WTC11 (cell line): ENCODE measurements around the gene PRPF31. TPM values are rescaled to one million over a fixed set of nuclear protein-coding genes. Genes with fewer than 3 reads are reported as not detected.

Source experiments
- ATAC-seq: fragments of 200-7000 bp; cut with Tn5 transposase; 2 replicates; pipeline ENCODE4 v1.10.0; 2021; ENCODE audit warnings: mild to moderate bottlenecking, moderate library complexity
- CTCF ChIA-PET: fragments of 300-600 bp; sonication (Branson Sonifier 250); formaldehyde crosslinking; loops from one replicate; lab custom pipeline; 2021; ENCODE audit warnings: antibody characterized with exemption; lab: Charles Lee
- POLR2A ChIA-PET: fragments of 350-600 bp; sonication (Branson Sonifier 250); formaldehyde crosslinking; loops from one replicate; lab custom pipeline; 2021; ENCODE audit warnings: antibody characterized with exemption; lab: Charles Lee
- DNase-seq: peaks from one replicate; pipeline ENCODE4 v3.0.0; 2021; ENCODE audit warnings: low spot score
- H3K27ac Mint-ChIP-seq: 2 replicates; pipeline ENCODE4 v1.8.0; 2021; ENCODE audit warnings: mixed read lengths
- H3K27me3 Mint-ChIP-seq: 2 replicates; pipeline ENCODE4 v1.8.0; 2021; ENCODE audit warnings: low read depth, mild to moderate bottlenecking, moderate library complexity, mixed read lengths
- H3K36me3 Mint-ChIP-seq: 2 replicates; pipeline ENCODE4 v1.8.0; 2021; ENCODE audit warnings: mixed read lengths
- H3K4me1 Mint-ChIP-seq: 2 replicates; pipeline ENCODE4 v1.8.0; 2022; ENCODE audit warnings: mixed read lengths
- H3K4me3 Mint-ChIP-seq: 2 replicates; pipeline ENCODE4 v1.8.0; 2021; ENCODE audit warnings: mild to moderate bottlenecking, moderate library complexity, mixed read lengths
- H3K9me3 Mint-ChIP-seq: 2 replicates; pipeline ENCODE4 v1.8.0; 2021; ENCODE audit warnings: mixed read lengths
- CDX4 ChIP-seq: fragments of 250-450 bp; sonication (Bioruptor Pico); IDR thresholded peaks from 2 replicates; pipeline ENCODE4 v1.9.0; 2021; ENCODE audit warnings: moderate library complexity, mild to moderate bottlenecking, inconsistent platforms, borderline replicate concordance
- CREM ChIP-seq: sonication (generic); formaldehyde crosslinking; IDR thresholded peaks from 2 replicates; pipeline ENCODE4 v1.8.1; 2022; ENCODE audit warnings: mild to moderate bottlenecking, missing genetic modification reagents, moderate library complexity
- EMX1 ChIP-seq: fragments of 250-450 bp; sonication (Bioruptor Pico); IDR thresholded peaks from 2 replicates; pipeline ENCODE4 v1.8.0; 2021; ENCODE audit warnings: mild to moderate bottlenecking
- ETV6 ChIP-seq: sonication (generic); formaldehyde crosslinking; IDR thresholded peaks from 2 replicates; pipeline ENCODE4 v1.8.1; 2022; ENCODE audit warnings: mild to moderate bottlenecking, missing genetic modification reagents
- GTF2I ChIP-seq: fragments of 250-450 bp; sonication (Bioruptor Pico); conservative IDR thresholded peaks from 2 replicates; pipeline ENCODE4 v1.4.0; 2021; ENCODE audit warnings: mild to moderate bottlenecking
- HMGA2 ChIP-seq: fragments of 250-450 bp; sonication (Bioruptor Pico); IDR thresholded peaks from 2 replicates; pipeline ENCODE4 v1.4.0; 2021; ENCODE audit warnings: mild to moderate bottlenecking, moderate library complexity
- IRF1 ChIP-seq: sonication (generic); formaldehyde crosslinking; IDR thresholded peaks from 2 replicates; pipeline ENCODE4 v1.8.0; 2023; ENCODE audit warnings: missing genetic modification reagents
- JUN ChIP-seq: sonication (generic); formaldehyde crosslinking; IDR thresholded peaks from 2 replicates; pipeline ENCODE4 v1.8.0; 2023; ENCODE audit warnings: mild to moderate bottlenecking, missing genetic modification reagents
- NFATC4 ChIP-seq: fragments of 250-450 bp; sonication (Bioruptor Pico); IDR thresholded peaks from 2 replicates; pipeline ENCODE4 v1.9.0; 2021; ENCODE audit warnings: mild to moderate bottlenecking
- NFE2L1 ChIP-seq: sonication (generic); formaldehyde crosslinking; IDR thresholded peaks from 2 replicates; pipeline ENCODE4 v1.8.1; 2023; ENCODE audit warnings: missing genetic modification reagents
- NR1H2 ChIP-seq: sonication (generic); formaldehyde crosslinking; IDR thresholded peaks from 2 replicates; pipeline ENCODE4 v1.9.0; 2021; ENCODE audit warnings: mild to moderate bottlenecking, moderate library complexity, missing genetic modification reagents
- NR2C2 ChIP-seq: sonication (generic); formaldehyde crosslinking; IDR thresholded peaks from 2 replicates; pipeline ENCODE4 v1.8.0; 2022; ENCODE audit warnings: mild to moderate bottlenecking, missing genetic modification reagents
- USF2 ChIP-seq: sonication (generic); formaldehyde crosslinking; IDR thresholded peaks from 2 replicates; pipeline ENCODE4 v1.8.1; 2023; ENCODE audit warnings: mild to moderate bottlenecking, missing genetic modification reagents, moderate library complexity
- ZMAT4 ChIP-seq: fragments of 250-450 bp; sonication (Bioruptor Pico); IDR thresholded peaks from 2 replicates; pipeline ENCODE4 v1.9.0; 2021; ENCODE audit warnings: mild to moderate bottlenecking
- ZNF263 ChIP-seq: sonication (generic); formaldehyde crosslinking; IDR thresholded peaks from 2 replicates; pipeline ENCODE4 v1.8.1; 2022; ENCODE audit warnings: low read depth, mild to moderate bottlenecking, moderate library complexity, missing genetic modification reagents
- ZNF396 ChIP-seq: fragments of 250-450 bp; sonication (Bioruptor Pico); IDR thresholded peaks from 2 replicates; pipeline ENCODE4 v1.8.0; 2021; ENCODE audit warnings: mild to moderate bottlenecking, moderate library complexity, borderline replicate concordance
- total RNA-seq: library from RNA; stranded (reverse); gene quantifications from 3 replicates; pipeline ENCODE4 v1.2.3, GENCODE V29; 2021
- TF ChIP-seq, protein P1 (sequence below): fragments of 200-600 bp; IDR thresholded peaks from 2 replicates; pipeline ENCODE4 v1.8.0; 2022; ENCODE audit warnings: antibody characterized with exemption
- TF ChIP-seq, protein P2 (sequence below): sonication (generic); formaldehyde crosslinking; IDR thresholded peaks from 2 replicates; pipeline ENCODE4 v1.8.0; 2022; ENCODE audit warnings: missing genetic modification reagents
- TF ChIP-seq, protein P3 (sequence below): sonication (generic); formaldehyde crosslinking; IDR thresholded peaks from 2 replicates; pipeline ENCODE4 v1.8.0; 2022; ENCODE audit warnings: mild to moderate bottlenecking, missing genetic modification reagents
- TF ChIP-seq, protein P4 (sequence below): fragments of 250-450 bp; sonication (Bioruptor Pico); IDR thresholded peaks from 2 replicates; pipeline ENCODE4 v2.1.2; 2022; ENCODE audit warnings: mild to moderate bottlenecking, moderate library complexity
- TF ChIP-seq, protein P5 (sequence below): sonication (generic); formaldehyde crosslinking; IDR thresholded peaks from 2 replicates; pipeline ENCODE4 v1.8.0; 2022; ENCODE audit warnings: mild to moderate bottlenecking, missing genetic modification reagents

PRPF31 gene
- total RNA-seq, 1 experiment from 2014 or later, result 92.8 TPM

- TF ChIP-seq, protein P1, sequence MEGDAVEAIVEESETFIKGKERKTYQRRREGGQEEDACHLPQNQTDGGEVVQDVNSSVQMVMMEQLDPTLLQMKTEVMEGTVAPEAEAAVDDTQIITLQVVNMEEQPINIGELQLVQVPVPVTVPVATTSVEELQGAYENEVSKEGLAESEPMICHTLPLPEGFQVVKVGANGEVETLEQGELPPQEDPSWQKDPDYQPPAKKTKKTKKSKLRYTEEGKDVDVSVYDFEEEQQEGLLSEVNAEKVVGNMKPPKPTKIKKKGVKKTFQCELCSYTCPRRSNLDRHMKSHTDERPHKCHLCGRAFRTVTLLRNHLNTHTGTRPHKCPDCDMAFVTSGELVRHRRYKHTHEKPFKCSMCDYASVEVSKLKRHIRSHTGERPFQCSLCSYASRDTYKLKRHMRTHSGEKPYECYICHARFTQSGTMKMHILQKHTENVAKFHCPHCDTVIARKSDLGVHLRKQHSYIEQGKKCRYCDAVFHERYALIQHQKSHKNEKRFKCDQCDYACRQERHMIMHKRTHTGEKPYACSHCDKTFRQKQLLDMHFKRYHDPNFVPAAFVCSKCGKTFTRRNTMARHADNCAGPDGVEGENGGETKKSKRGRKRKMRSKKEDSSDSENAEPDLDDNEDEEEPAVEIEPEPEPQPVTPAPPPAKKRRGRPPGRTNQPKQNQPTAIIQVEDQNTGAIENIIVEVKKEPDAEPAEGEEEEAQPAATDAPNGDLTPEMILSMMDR, result no peak
- TF ChIP-seq ZMAT4 (no peak), JUN (CRISPR knock-in tag) (no peak), ZNF263 (CRISPR knock-in tag) (no peak), ZNF396 (no peak), NR2C2 (CRISPR knock-in tag) (no peak), GTF2I (no peak)
- TF ChIP-seq, protein P2, sequence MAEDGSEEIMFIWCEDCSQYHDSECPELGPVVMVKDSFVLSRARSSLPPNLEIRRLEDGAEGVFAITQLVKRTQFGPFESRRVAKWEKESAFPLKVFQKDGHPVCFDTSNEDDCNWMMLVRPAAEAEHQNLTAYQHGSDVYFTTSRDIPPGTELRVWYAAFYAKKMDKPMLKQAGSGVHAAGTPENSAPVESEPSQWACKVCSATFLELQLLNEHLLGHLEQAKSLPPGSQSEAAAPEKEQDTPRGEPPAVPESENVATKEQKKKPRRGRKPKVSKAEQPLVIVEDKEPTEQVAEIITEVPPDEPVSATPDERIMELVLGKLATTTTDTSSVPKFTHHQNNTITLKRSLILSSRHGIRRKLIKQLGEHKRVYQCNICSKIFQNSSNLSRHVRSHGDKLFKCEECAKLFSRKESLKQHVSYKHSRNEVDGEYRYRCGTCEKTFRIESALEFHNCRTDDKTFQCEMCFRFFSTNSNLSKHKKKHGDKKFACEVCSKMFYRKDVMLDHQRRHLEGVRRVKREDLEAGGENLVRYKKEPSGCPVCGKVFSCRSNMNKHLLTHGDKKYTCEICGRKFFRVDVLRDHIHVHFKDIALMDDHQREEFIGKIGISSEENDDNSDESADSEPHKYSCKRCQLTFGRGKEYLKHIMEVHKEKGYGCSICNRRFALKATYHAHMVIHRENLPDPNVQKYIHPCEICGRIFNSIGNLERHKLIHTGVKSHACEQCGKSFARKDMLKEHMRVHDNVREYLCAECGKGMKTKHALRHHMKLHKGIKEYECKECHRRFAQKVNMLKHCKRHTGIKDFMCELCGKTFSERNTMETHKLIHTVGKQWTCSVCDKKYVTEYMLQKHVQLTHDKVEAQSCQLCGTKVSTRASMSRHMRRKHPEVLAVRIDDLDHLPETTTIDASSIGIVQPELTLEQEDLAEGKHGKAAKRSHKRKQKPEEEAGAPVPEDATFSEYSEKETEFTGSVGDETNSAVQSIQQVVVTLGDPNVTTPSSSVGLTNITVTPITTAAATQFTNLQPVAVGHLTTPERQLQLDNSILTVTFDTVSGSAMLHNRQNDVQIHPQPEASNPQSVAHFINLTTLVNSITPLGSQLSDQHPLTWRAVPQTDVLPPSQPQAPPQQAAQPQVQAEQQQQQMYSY (CRISPR knock-in tag), result peak; percentile 89
Measured at GRCh38 chr19:54164369-54165068, 49.0 kb downstream of the PRPF31 start (continued).

DNA sequence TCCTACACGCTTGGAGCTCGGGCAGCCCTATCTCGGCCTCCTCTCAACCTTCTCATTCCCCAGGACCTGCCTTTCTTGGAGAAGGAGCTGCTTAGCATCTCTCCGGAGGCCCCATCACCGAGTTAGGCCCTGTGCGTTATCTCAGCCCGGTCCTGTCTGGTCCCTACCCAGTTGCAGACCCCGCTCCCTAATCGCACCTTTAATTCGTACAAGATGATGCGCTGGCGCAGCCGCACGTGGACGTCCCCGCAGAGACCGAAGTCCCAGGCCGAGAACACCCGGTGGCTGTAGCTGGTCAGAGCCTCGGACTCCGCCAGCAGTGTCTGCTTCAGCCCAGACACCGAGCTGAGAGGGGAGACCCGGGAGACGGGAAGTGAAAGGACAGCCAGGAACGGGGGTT lies 49.7 kb downstream of the PRPF31 start:
- H3K9me3 Mint-ChIP-seq, result no peaks in the 10 kb centered on the region
- TF ChIP-seq USF2 (no peak), IRF1 (CRISPR knock-in tag) (no peak), EMX1 (CRISPR knock-in tag) (no peak), CDX4 (CRISPR knock-in tag) (no peak), HMGA2 (CRISPR knock-in tag) (no peak), CREM (CRISPR knock-in tag) (no peak), ETV6 (CRISPR knock-in tag) (no peak), NR1H2 (no peak), JUN (CRISPR knock-in tag) (no peak), NFATC4 (CRISPR knock-in tag) (no peak), NFE2L1 (CRISPR knock-in tag) (no peak)
- TF ChIP-seq, protein P3, sequence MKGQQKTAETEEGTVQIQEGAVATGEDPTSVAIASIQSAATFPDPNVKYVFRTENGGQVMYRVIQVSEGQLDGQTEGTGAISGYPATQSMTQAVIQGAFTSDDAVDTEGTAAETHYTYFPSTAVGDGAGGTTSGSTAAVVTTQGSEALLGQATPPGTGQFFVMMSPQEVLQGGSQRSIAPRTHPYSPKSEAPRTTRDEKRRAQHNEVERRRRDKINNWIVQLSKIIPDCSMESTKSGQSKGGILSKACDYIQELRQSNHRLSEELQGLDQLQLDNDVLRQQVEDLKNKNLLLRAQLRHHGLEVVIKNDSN (CRISPR knock-in tag), result no peak
- TF ChIP-seq, protein P4, sequence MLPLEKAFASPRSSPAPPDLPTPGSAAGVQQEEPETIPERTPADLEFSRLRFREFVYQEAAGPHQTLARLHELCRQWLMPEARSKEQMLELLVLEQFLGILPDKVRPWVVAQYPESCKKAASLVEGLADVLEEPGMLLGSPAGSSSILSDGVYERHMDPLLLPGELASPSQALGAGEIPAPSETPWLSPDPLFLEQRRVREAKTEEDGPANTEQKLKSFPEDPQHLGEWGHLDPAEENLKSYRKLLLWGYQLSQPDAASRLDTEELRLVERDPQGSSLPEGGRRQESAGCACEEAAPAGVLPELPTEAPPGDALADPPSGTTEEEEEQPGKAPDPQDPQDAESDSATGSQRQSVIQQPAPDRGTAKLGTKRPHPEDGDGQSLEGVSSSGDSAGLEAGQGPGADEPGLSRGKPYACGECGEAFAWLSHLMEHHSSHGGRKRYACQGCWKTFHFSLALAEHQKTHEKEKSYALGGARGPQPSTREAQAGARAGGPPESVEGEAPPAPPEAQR (CRISPR knock-in tag), result no peak
- TF ChIP-seq, protein P5, sequence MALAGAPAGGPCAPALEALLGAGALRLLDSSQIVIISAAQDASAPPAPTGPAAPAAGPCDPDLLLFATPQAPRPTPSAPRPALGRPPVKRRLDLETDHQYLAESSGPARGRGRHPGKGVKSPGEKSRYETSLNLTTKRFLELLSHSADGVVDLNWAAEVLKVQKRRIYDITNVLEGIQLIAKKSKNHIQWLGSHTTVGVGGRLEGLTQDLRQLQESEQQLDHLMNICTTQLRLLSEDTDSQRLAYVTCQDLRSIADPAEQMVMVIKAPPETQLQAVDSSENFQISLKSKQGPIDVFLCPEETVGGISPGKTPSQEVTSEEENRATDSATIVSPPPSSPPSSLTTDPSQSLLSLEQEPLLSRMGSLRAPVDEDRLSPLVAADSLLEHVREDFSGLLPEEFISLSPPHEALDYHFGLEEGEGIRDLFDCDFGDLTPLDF (CRISPR knock-in tag), result no peak
- TF ChIP-seq, all 79 proteins: peak for 0
- no peak overlapping the region for H3K4me3 Mint-ChIP-seq
- CTCF ChIA-PET, result interaction anchor here (0.9 to 2.9 kb wide), 6 partner anchors 8 to 101 kb away, joined by 5 to 14 read pairs (median 8); partner anchors contain the start of genes CNOT3, MBOAT7 and TMC4
- ATAC-seq (no peak), DNase-seq (no peak)
- peaks cover 27% of the 10 kb centered on the region for H3K4me1 Mint-ChIP-seq
- H3K27ac Mint-ChIP-seq, result no peak overlapping the region
- peaks cover 43% of the 10 kb centered on the region for H3K27me3 Mint-ChIP-seq
- POLR2A ChIA-PET, result interaction anchor here (0.9 kb wide), 2 partner anchors 8 to 36 kb away, joined by 3 to 5 read pairs; partner anchors contain the start of gene TMC4
- no peaks in the 10 kb centered on the region for H3K36me3 Mint-ChIP-seq
